ENCODE measurements around the gene EP400.

Gene EP400

GRCh38 chr12:131927110-131928079 is 22.3 kb upstream of the EP400 start:
- no peak for FAIRE-seq

- no peak for FAIRE-seq
These were observed 21.5 kb upstream of the EP400 start for GRCh38 chr12:131928080-131928710.

- FAIRE-seq = no peak
These were observed 20.8 kb upstream of the EP400 start, which contains the start of gene PUS1 for GRCh38 chr12:131928711-131929580. Gene PUS1, plus strand, starts transcription at chr12:131929276. Its CDS starts 447 bp downstream, at chr12:131929723.

GRCh38 chr12:131929581-131930456 is 19.9 kb upstream of the EP400 start:
- FAIRE-seq = no peak

GRCh38 chr12:131930510-131930909 is 19.2 kb upstream of the EP400 start:
- no peak for FAIRE-seq

- FAIRE-seq = no peak
These were observed 16.4 kb upstream of the EP400 start for GRCh38 chr12:131933387-131933786.

- FAIRE-seq = no peak
These were observed 15.2 kb upstream of the EP400 start for GRCh38 chr12:131934535-131934934.

GRCh38 chr12:131938082-131938481 is 11.7 kb upstream of the EP400 start:
- no peak for FAIRE-seq

- no peak for FAIRE-seq
These were observed 10.7 kb upstream of the EP400 start for GRCh38 chr12:131939007-131939406.

- FAIRE-seq = no peak
These were observed 9.6 kb upstream of the EP400 start for GRCh38 chr12:131940141-131940547.

- FAIRE-seq = no peak
These were observed 8.4 kb upstream of the EP400 start for GRCh38 chr12:131941116-131941986.

GRCh38 chr12:131941987-131942341 is 7.8 kb upstream of the EP400 start:
- no peak for FAIRE-seq

GRCh38 chr12:131942671-131943070 is 7.1 kb upstream of the EP400 start:
- FAIRE-seq = no peak

- no peak for FAIRE-seq
These were observed 6.4 kb upstream of the EP400 start for GRCh38 chr12:131943389-131943788.

GRCh38 chr12:131943876-131944275 is 5.9 kb upstream of the EP400 start:
- no peak for FAIRE-seq

GRCh38 chr12:131944601-131945251 is 5.0 kb upstream of the EP400 start:
- FAIRE-seq = no peak

GRCh38 chr12:131946757-131947156 is 3.0 kb upstream of the EP400 start:
- FAIRE-seq = no peak

- no peak for FAIRE-seq
These were observed 2.2 kb upstream of the EP400 start for GRCh38 chr12:131947482-131948027.

GRCh38 chr12:131948166-131948712 is 1.5 kb upstream of the EP400 start:
- FAIRE-seq = no peak

Measured in G401.6 (cell line).